Measurements from ENCODE around the gene MOB3A. TPM values are rescaled to one million over a fixed set of nuclear protein-coding genes. Genes with fewer than 3 reads are reported as not detected.

Gene MOB3A
- total RNA-seq, 2 experiments from 2014 or later, result 117 to 122 TPM

DNA sequence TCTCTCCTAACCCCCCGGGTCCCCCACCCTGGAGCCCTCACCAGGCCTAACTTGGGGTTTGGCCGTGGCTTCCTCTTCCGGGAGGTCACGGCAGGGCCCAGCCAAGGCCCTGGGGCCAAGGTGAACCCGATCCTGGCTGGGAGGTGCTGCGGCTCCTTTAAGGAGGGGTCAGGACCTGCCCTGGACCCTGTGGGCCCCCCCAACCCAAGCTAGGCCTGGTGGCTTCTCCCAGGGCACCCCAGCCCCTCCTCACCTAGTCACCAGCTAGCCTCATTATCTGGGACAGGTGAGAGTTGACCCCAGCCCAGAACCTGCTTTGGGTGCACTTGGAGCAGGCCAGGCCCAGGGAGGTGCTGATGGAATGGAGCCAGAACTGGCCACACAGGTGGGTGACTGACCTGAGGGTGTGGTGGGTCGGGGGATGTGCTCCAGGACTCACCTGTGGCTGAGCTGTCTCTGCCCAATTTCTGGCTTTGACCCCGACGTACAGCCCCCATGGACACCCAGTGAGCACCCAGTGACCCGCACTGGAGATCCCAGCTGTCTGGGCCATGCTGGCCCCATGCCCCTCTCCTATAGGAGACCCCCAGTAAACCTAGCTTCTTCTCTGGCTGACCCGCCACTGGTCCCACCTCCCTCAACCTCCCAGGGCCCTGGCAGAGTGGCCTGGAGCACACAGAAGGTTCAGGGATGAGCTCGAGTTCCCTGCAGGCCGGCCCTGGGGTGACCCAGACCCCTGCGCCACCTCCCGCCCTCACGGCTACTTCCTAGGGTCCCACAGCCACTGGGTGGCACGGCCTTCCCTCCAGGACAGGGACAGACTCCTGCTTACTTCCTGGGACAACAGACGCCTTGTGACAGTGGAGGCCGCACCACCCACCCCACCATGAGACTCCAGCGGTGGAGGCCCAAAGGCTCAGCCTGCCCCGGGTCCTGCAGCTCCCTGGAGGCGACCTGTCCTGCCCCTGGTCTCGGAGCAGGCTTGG lies 38.3 kb downstream of the MOB3A start:
- H3K9me3 Mint-ChIP-seq, result no peaks in the 10 kb centered on the region
- H3K27ac Mint-ChIP-seq, result peak overlapping the region; percentile 96
- intact Hi-C loops (cut with micrococcal nuclease), result no loop called here
- H3K36me3 Mint-ChIP-seq, result peaks cover 2% of the 10 kb centered on the region
- peaks cover 42% of the 10 kb centered on the region for H3K4me1 Mint-ChIP-seq (ENCODE audit: low read depth)
- ChIA-PET CTCF (interaction anchor here (0.9 kb wide), 1 partner anchor 12 kb away, joined by 4 read pairs; no protein-coding TSS in a partner anchor), POLR2A (interaction anchor here (0.6 to 1.1 kb wide), 2 partner anchors 9 to 25 kb away, joined by 3 to 6 read pairs; no protein-coding TSS in a partner anchor)
- H3K4me3 Mint-ChIP-seq, result no peak overlapping the region
- no peak for DNase-seq
- no peaks in the 10 kb centered on the region for H3K27me3 Mint-ChIP-seq

DNA sequence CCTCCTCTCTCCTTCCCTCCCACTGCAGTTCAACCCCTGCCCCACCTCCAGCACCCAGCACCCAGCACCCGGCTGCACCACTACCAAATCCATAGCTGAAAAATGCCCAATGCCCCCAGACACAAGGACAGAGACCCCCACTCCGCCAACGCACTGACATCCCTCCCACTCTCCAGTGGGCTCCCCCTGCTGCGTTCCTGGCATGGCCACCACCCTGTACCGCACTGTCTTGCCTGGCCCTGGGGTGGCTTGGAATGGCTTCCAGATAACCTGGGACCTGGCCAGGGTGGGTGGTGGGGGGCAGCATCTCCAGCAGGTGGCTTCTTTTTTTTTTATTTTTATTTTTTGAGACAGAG lies 39.3 kb downstream of the MOB3A start:
- Mint-ChIP-seq H3K27ac (peak overlapping the region; percentile 96), H3K36me3 (peaks cover 2% of the 10 kb centered on the region), H3K9me3 (no peaks in the 10 kb centered on the region), H3K27me3 (no peaks in the 10 kb centered on the region), H3K4me1 (ENCODE audit: low read depth) (peaks cover 40% of the 10 kb centered on the region), H3K4me3 (no peak overlapping the region)
- intact Hi-C loops (cut with micrococcal nuclease), result no loop called here
- ChIA-PET POLR2A (no interaction called here), CTCF (interaction anchor here (1.4 kb wide), 1 partner anchor 12 kb away, joined by 6 read pairs; no protein-coding TSS in a partner anchor)
- DNase-seq, result no peak

- H3K27ac Mint-ChIP-seq, result peak overlapping the region; percentile 96
- ChIA-PET POLR2A (no interaction called here), CTCF (interaction anchor here (1.4 kb wide), 1 partner anchor 13 kb away, joined by 6 read pairs; no protein-coding TSS in a partner anchor)
- intact Hi-C loops (cut with micrococcal nuclease), result no loop called here
- H3K9me3 Mint-ChIP-seq, result no peaks in the 10 kb centered on the region
- no peaks in the 10 kb centered on the region for H3K27me3 Mint-ChIP-seq
- H3K4me3 Mint-ChIP-seq, result peak overlapping the region; percentile 74
- peaks cover 2% of the 10 kb centered on the region for H3K36me3 Mint-ChIP-seq
- H3K4me1 Mint-ChIP-seq (ENCODE audit: low read depth), result peaks cover 44% of the 10 kb centered on the region
- DNase-seq, result peak; percentile 62
Measured at GRCh38 chr19:2055931-2056836, 39.9 kb downstream of the MOB3A start.

GRCh38 chr19:2054763-2055162 lies 41.4 kb downstream of the MOB3A start:
- H3K9me3 Mint-ChIP-seq, result no peaks in the 10 kb centered on the region
- ChIA-PET POLR2A (interaction anchor here (1.4 kb wide), 1 partner anchor 13 kb away, joined by 3 read pairs; no protein-coding TSS in a partner anchor), CTCF (interaction anchor here (0.7 to 1.5 kb wide), 2 partner anchors 15 to 461 kb away, joined by 3 to 4 read pairs; no protein-coding TSS in a partner anchor)
- peak overlapping the region; percentile 89 for H3K27ac Mint-ChIP-seq
- H3K4me1 Mint-ChIP-seq (ENCODE audit: low read depth), result peaks cover 37% of the 10 kb centered on the region
- DNase-seq, result no peak
- H3K36me3 Mint-ChIP-seq, result peaks cover 3% of the 10 kb centered on the region
- no peak overlapping the region for H3K4me3 Mint-ChIP-seq
- intact Hi-C loops (cut with micrococcal nuclease), result no loop called here
- H3K27me3 Mint-ChIP-seq, result no peaks in the 10 kb centered on the region

- Mint-ChIP-seq H3K4me3 (no peak overlapping the region), H3K9me3 (no peaks in the 10 kb centered on the region), H3K4me1 (ENCODE audit: low read depth) (peaks cover 40% of the 10 kb centered on the region), H3K27ac (peak overlapping the region; percentile 92), H3K36me3 (peaks cover 7% of the 10 kb centered on the region), H3K27me3 (no peaks in the 10 kb centered on the region)
- DNase-seq, result no peak
- ChIA-PET CTCF (interaction anchor here (0.7 to 1.5 kb wide), 2 partner anchors 16 to 460 kb away, joined by 3 to 4 read pairs; no protein-coding TSS in a partner anchor), POLR2A (interaction anchor here (1.4 to 2.8 kb wide), 2 partner anchors 11 to 12 kb away, joined by 3 to 26 read pairs; no protein-coding TSS in a partner anchor)
- intact Hi-C loops (cut with micrococcal nuclease), result no loop called here
Measured at GRCh38 chr19:2053601-2054389, 42.3 kb downstream of the MOB3A start.

DNA sequence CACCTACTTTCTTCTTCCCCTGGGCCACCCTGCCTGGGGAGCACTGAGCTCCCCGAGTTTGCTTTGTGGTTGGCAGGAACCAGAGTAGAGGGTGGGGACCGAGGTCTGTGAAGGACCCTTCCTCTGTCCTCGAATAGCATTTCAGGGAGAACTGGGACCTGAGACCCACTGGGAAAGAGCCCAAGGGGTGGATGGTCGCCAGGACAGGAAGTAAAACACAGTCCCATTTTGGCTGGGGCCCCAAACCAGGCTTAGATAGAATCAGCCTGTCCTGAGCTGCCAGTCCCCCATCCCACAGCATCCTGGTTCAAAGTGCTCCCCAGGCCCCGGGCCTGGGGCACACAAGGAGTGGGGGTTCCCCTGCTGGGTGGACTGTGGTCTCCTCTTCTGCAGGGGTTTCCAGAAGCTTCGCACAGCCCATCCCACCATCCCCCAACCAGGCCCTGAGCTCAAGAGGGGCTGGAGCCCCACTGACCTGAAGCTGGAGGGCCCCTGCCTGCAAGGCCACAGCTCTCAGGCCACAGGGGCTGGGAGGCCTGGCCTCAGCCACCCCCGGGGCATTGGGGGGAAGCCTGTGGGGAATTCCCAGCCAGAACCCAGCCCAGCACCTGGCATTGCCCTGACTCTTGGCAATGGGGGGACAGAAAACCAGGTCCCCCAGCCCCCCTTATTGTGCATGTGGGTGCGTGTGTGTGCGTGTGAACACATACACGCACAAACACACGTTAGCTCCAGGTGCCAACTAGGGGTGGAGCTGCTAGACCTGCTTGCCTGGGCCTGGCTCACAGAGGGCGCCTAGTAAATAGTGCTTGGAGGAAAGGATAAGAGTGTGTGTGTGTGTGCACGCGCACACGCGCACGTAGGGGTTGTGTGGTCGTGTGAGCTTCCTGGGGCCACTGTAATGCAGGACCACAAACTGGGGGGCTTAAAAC lies 44.1 kb downstream of the MOB3A start:
- Mint-ChIP-seq H3K27ac (peak overlapping the region; percentile 92), H3K4me3 (peak overlapping the region; percentile 65), H3K4me1 (ENCODE audit: low read depth) (peaks cover 48% of the 10 kb centered on the region), H3K27me3 (no peaks in the 10 kb centered on the region), H3K9me3 (no peaks in the 10 kb centered on the region), H3K36me3 (peaks cover 7% of the 10 kb centered on the region)
- intact Hi-C loops (cut with micrococcal nuclease), result loop anchor here (1.0 to 2.0 kb wide), 2 partner anchors 10 to 45 kb away; partner anchors contain the start of genes IZUMO4 and MOB3A
- ChIA-PET POLR2A (interaction anchor here (0.5 to 2.8 kb wide), 13 partner anchors 9 to 146 kb away, joined by 3 to 26 read pairs (median 5); no protein-coding TSS in a partner anchor), CTCF (interaction anchor here (0.6 to 1.8 kb wide), 7 partner anchors 9 to 368 kb away, joined by 3 to 8 read pairs (median 3); no protein-coding TSS in a partner anchor)
- peak; percentile 60 for DNase-seq

GRCh38 chr19:2050991-2051772 lies 44.9 kb downstream of the MOB3A start, which contains the start of gene MKNK2:
MKNK2 (minus strand) TSS chr19:2051244; CDS start chr19:2050851, 393 bp downstream.
- Mint-ChIP-seq H3K27ac (peak within 1 kb of the TSS; percentile 92), H3K27me3 (no peaks in the 10 kb centered on the region), H3K9me3 (no peaks in the 10 kb centered on the region), H3K4me3 (peak within 1 kb of the TSS; percentile 86), H3K36me3 (peaks cover 7% of the 10 kb centered on the region), H3K4me1 (ENCODE audit: low read depth) (peaks cover 45% of the 10 kb centered on the region)
- ChIA-PET CTCF (interaction anchor here (0.6 to 1.8 kb wide), 3 partner anchors 9 to 369 kb away, joined by 3 to 8 read pairs (median 3); no protein-coding TSS in a partner anchor), POLR2A (interaction anchor here (0.6 to 2.8 kb wide), 10 partner anchors 8 to 145 kb away, joined by 3 to 26 read pairs (median 6); no protein-coding TSS in a partner anchor)
- intact Hi-C loops (cut with micrococcal nuclease), result loop anchor here (1.0 to 2.0 kb wide), 3 partner anchors 9 to 46 kb away; partner anchors contain the start of genes IZUMO4 and MOB3A
- peak; percentile 95 for DNase-seq

GRCh38 chr19:2050349-2050990 lies 45.7 kb downstream of the MOB3A start:
- no peaks in the 10 kb centered on the region for H3K9me3 Mint-ChIP-seq
- intact Hi-C loops (cut with micrococcal nuclease), result loop anchor here (1.0 to 2.0 kb wide), 2 partner anchors 11 to 46 kb away; partner anchors contain the start of genes IZUMO4 and MOB3A
- no peak for DNase-seq
- H3K27me3 Mint-ChIP-seq, result no peaks in the 10 kb centered on the region
- H3K4me3 Mint-ChIP-seq, result peak overlapping the region; percentile 86
- POLR2A ChIA-PET, result interaction anchor here (1.0 kb wide), 1 partner anchor 9 kb away, joined by 5 read pairs; no protein-coding TSS in a partner anchor
- CTCF ChIA-PET, result no interaction called here
- H3K4me1 Mint-ChIP-seq (ENCODE audit: low read depth), result peaks cover 41% of the 10 kb centered on the region
- H3K27ac Mint-ChIP-seq, result peak overlapping the region; percentile 84
- H3K36me3 Mint-ChIP-seq, result peaks cover 7% of the 10 kb centered on the region
